Tibial nerve (tissue), 4 donors: ENCODE data around the gene CACNA1F. TPM values are rescaled to one million over a fixed set of nuclear protein-coding genes. Genes with fewer than 3 reads are reported as not detected.

Experiments used
- DNase-seq, 2 donors: peaks; one replicate each; pipeline ENCODE4 v3.0.0-alpha.2; 2019; ENCODE audit warnings: low spot score in 2 of 2
- H3K27ac ChIP-seq, 4 donors: fragments of 200-600 bp; sonication (generic) in 3 of 4; one replicate each; pipeline ENCODE4 v1.5.1; 2017 to 2019; ENCODE audit warnings: mild to moderate bottlenecking in 1 of 4
- H3K27me3 ChIP-seq, 2 donors: fragments of 200-600 bp; sonication (generic) in 1 of 2; one replicate each; pipeline versions ENCODE4 v1.5.1 to v1.6.0; 2017 to 2019
- H3K36me3 ChIP-seq, 3 donors: fragments of 200-600 bp; sonication (generic); one replicate each; pipeline ENCODE4 v1.5.1; 2018 to 2019
- H3K4me1 ChIP-seq, 4 donors: fragments of 200-600 bp; sonication (generic) in 3 of 4; one replicate each; pipeline ENCODE4 v1.5.1; 2017 to 2019
- H3K4me3 ChIP-seq, 4 donors: fragments of 200-600 bp; sonication (generic) in 3 of 4; one replicate each; pipeline ENCODE4 v1.5.1; 2017 to 2019; ENCODE audit warnings: mild to moderate bottlenecking in 1 of 4, moderate library complexity in 1 of 4
- H3K9me3 ChIP-seq, 4 donors: fragments of 200-600 bp; sonication (generic) in 3 of 4; one replicate each; pipeline ENCODE4 v1.5.1; 2017 to 2019
- EP300 ChIP-seq, 2 donors: sonication (generic); formaldehyde crosslinking; IDR thresholded peaks; one replicate each; pipeline ENCODE4 v1.6.1; 2017; ENCODE audit warnings: antibody characterized with exemption in 2 of 2, mild to moderate bottlenecking in 1 of 2
- POLR2A ChIP-seq, 2 donors: fragments of 450-650 bp; IDR thresholded peaks; one replicate each; pipeline ENCODE4 v1.6.1; 2017; ENCODE audit warnings: antibody characterized with exemption in 2 of 2, mild to moderate bottlenecking in 2 of 2, moderate library complexity in 2 of 2
- WGBS, 2 donors: methylation state at CpG; one replicate each; pipeline ENCODE4 v1.1.5; 2018; 5-methylcytosine and 5-hydroxymethylcytosine counted together
- total RNA-seq, 4 donors: library from RNA; depleted of rRNA; stranded (reverse); fragments of >200 nt; gene quantifications; one replicate each; pipeline ENCODE4 v1.1.0, GENCODE V29; 2016
- TF ChIP-seq, protein P1 (sequence below), 5 experiments: fragments of 200-600 bp in 3 of 5; fragments of 450-650 bp in 2 of 5; sonication (generic) in 3 of 5; IDR thresholded peaks; one replicate each; pipeline ENCODE4 v1.5.1; 2016 to 2019; ENCODE audit warnings: antibody characterized with exemption in 5 of 5, mild to moderate bottlenecking in 3 of 5, moderate library complexity in 2 of 5

Gene CACNA1F
- total RNA-seq, 4 donors from 2014 or later = under 0.01 to 1.0 (median 0.40) TPM

GRCh38 chrX:49163555-49164419, 69.4 kb downstream of the CACNA1F start:
- Histone ChIP-seq H3K9me3 (no peaks in the 10 kb centered on the region), H3K27ac (peak overlapping the region; percentile 72 to 92 (median 89)), H3K4me3 (peak overlapping the region; percentile 22 to 53 (median 38)), H3K4me1 (peaks cover 0 to 20% (median 0%) of the 10 kb centered on the region in 4 donors), H3K36me3 (no peaks in the 10 kb centered on the region), H3K27me3 (no peaks in the 10 kb centered on the region)
- TF ChIP-seq EP300 (IDR thresholded peaks at IDR 0.05) = peak in 1 of 2 donors; percentile 60
- TF ChIP-seq, protein P1, sequence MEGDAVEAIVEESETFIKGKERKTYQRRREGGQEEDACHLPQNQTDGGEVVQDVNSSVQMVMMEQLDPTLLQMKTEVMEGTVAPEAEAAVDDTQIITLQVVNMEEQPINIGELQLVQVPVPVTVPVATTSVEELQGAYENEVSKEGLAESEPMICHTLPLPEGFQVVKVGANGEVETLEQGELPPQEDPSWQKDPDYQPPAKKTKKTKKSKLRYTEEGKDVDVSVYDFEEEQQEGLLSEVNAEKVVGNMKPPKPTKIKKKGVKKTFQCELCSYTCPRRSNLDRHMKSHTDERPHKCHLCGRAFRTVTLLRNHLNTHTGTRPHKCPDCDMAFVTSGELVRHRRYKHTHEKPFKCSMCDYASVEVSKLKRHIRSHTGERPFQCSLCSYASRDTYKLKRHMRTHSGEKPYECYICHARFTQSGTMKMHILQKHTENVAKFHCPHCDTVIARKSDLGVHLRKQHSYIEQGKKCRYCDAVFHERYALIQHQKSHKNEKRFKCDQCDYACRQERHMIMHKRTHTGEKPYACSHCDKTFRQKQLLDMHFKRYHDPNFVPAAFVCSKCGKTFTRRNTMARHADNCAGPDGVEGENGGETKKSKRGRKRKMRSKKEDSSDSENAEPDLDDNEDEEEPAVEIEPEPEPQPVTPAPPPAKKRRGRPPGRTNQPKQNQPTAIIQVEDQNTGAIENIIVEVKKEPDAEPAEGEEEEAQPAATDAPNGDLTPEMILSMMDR (IDR thresholded peaks at IDR 0.05) = peak; percentile 82 to 97 (median 90)
- peak; percentile 52 to 77 for TF ChIP-seq POLR2A (IDR thresholded peaks at IDR 0.05)
- WGBS, 2 donors = 1 to 56% methylated on average over 23 to 35 of the region's 69 CpGs
- DNase-seq = peak; percentile 83 to 90

GRCh38 chrX:49162620-49163019, 70.5 kb downstream of the CACNA1F start, which contains the start of gene MAGIX:
Gene MAGIX (plus strand): TSS chrX:49162758. CDS start chrX:49162890, 132 bp downstream.
- DNase-seq = no peak
- H3K9me3 ChIP-seq = no peaks in the 10 kb centered on the region
- 47 to 67% methylated on average over 19 to 26 of the region's 28 CpGs for WGBS, 2 donors
- TF ChIP-seq POLR2A (IDR thresholded peaks at IDR 0.05) (no peak), EP300 (IDR thresholded peaks at IDR 0.05) (no peak)
- TF ChIP-seq, protein P1 (IDR thresholded peaks at IDR 0.05) = no peak
- H3K27ac ChIP-seq = peak within 1 kb of the TSS; percentile 72 to 92 (median 89)
- peak within 1 kb of the TSS; percentile 22 to 53 (median 38) for H3K4me3 ChIP-seq
- no peaks in the 10 kb centered on the region for H3K36me3 ChIP-seq
- H3K4me1 ChIP-seq = peaks cover 0 to 15% (median 0%) of the 10 kb centered on the region in 4 donors
- no peaks in the 10 kb centered on the region for H3K27me3 ChIP-seq

GRCh38 chrX:49161632-49162031, 71.5 kb downstream of the CACNA1F start:
- TF ChIP-seq, protein P1 (IDR thresholded peaks at IDR 0.05) = no peak
- TF ChIP-seq EP300 (IDR thresholded peaks at IDR 0.05) (no peak), POLR2A (IDR thresholded peaks at IDR 0.05) (no peak)
- Histone ChIP-seq H3K4me3 (no peak overlapping the region), H3K27ac (no peak overlapping the region), H3K27me3 (no peaks in the 10 kb centered on the region), H3K36me3 (no peaks in the 10 kb centered on the region), H3K9me3 (no peaks in the 10 kb centered on the region), H3K4me1 (peaks cover 0 to 10% (median 0%) of the 10 kb centered on the region in 4 donors)
- 92 to 97% methylated on average over 5 of the region's 5 CpGs for WGBS, 2 donors
- DNase-seq = no peak

GRCh38 chrX:49160908-49161307, 72.2 kb downstream of the CACNA1F start:
- WGBS, 2 donors = 90 to 93% methylated on average over 2 of the region's 2 CpGs
- H3K36me3 ChIP-seq = no peaks in the 10 kb centered on the region
- no peak overlapping the region for H3K4me3 ChIP-seq
- no peak overlapping the region for H3K27ac ChIP-seq
- DNase-seq = no peak
- H3K4me1 ChIP-seq = peaks cover 0 to 8% (median 0%) of the 10 kb centered on the region in 4 donors
- TF ChIP-seq EP300 (IDR thresholded peaks at IDR 0.05) = no peak
- TF ChIP-seq, protein P1 (IDR thresholded peaks at IDR 0.05) = no peak
- no peaks in the 10 kb centered on the region for H3K27me3 ChIP-seq
- H3K9me3 ChIP-seq = no peaks in the 10 kb centered on the region

DNA sequence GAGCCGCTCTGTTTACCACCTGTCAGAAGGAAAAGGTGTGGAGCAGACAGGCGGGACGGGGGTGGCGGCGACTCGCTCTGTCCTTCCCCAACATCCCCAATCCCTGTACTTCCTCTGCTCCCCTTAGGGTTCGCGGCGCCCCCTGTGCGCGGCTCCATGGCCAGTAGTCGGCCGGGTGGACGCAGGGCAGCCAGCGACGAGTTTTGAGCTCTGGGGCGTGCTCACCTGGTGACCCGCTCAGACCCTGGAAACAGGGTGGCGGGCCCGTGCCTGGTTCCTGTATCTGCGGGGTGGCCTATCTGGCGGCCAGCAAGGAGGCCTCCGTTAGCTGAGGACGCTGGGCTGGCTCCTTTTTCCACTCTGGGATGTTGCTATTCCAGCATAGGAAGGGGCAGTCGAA, 75.9 kb downstream of the CACNA1F start:
- no peaks in the 10 kb centered on the region for H3K9me3 ChIP-seq
- 63 to 78% methylated on average over 18 to 25 of the region's 25 CpGs for WGBS, 2 donors
- no peaks in the 10 kb centered on the region for H3K4me1 ChIP-seq
- DNase-seq = no peak
- no peaks in the 10 kb centered on the region for H3K27me3 ChIP-seq
- H3K4me3 ChIP-seq = no peak overlapping the region
- H3K36me3 ChIP-seq = no peaks in the 10 kb centered on the region
- H3K27ac ChIP-seq = no peak overlapping the region
- TF ChIP-seq EP300 (IDR thresholded peaks at IDR 0.05) (no peak), POLR2A (IDR thresholded peaks at IDR 0.05) (no peak)
- TF ChIP-seq, protein P1 (IDR thresholded peaks at IDR 0.05) = no peak
